IMR-90 (cell line): ENCODE data around the gene FOXF1.

Experiments used
- CEBPB ChIP-seq: IDR thresholded peaks from 2 replicates; pipeline ENCODE4 v1.6.1; 2012; ENCODE audit warnings: low read depth, low read length, improper control_type of control experiment
- MAFK ChIP-seq: IDR thresholded peaks from 2 replicates; pipeline ENCODE4 v1.6.1; 2012; ENCODE audit warnings: low read depth, low read length, improper control_type of control experiment
- MXI1 ChIP-seq: IDR thresholded peaks from 2 replicates; pipeline ENCODE4 v1.6.1; 2012; ENCODE audit warnings: low read depth, mild to moderate bottlenecking, low read length, moderate library complexity, borderline replicate concordance
- POLR2A ChIP-seq: IDR thresholded peaks from 2 replicates; pipeline ENCODE4 v1.6.1; 2012; ENCODE audit warnings: mild to moderate bottlenecking, low read depth, low read length
- RCOR1 ChIP-seq: IDR thresholded peaks from 2 replicates; pipeline ENCODE4 v1.6.1; 2012; ENCODE audit warnings: mild to moderate bottlenecking, low read length, improper control_type of control experiment; ENCODE audit not compliant: insufficient replicate concordance
- RFX5 ChIP-seq: IDR thresholded peaks from 2 replicates; pipeline ENCODE4 v1.8.0; 2012; ENCODE audit warnings: low read depth, mild to moderate bottlenecking, low read length, moderate library complexity
- TF ChIP-seq, protein P1 (sequence below): conservative IDR thresholded peaks from 2 replicates; pipeline ENCODE4 v1.5.1; 2012; ENCODE audit warnings: mild to moderate bottlenecking, low read depth, low read length, improper control_type of control experiment

DNA sequence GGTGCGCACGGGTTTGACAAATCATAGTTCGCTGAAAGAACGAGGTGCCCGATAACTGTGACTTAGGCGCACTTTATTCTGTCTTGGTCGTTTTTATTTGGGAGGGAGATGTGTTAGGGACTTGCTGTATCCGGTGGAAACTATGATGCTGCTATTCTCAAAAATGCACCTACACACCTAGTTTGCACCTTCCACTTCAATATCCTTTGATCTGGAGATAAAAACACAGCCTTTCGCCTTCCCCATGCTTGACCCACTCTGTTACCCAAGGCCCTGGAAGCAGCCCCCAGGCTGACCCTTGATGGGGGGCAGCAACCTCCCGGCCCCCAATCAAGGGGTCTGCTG, 15.0 kb upstream of the FOXF1 start:
- TF ChIP-seq POLR2A (no peak), CEBPB (no peak), RFX5 (no peak), MXI1 (no peak), MAFK (no peak), RCOR1 (no peak)
- TF ChIP-seq, protein P1, sequence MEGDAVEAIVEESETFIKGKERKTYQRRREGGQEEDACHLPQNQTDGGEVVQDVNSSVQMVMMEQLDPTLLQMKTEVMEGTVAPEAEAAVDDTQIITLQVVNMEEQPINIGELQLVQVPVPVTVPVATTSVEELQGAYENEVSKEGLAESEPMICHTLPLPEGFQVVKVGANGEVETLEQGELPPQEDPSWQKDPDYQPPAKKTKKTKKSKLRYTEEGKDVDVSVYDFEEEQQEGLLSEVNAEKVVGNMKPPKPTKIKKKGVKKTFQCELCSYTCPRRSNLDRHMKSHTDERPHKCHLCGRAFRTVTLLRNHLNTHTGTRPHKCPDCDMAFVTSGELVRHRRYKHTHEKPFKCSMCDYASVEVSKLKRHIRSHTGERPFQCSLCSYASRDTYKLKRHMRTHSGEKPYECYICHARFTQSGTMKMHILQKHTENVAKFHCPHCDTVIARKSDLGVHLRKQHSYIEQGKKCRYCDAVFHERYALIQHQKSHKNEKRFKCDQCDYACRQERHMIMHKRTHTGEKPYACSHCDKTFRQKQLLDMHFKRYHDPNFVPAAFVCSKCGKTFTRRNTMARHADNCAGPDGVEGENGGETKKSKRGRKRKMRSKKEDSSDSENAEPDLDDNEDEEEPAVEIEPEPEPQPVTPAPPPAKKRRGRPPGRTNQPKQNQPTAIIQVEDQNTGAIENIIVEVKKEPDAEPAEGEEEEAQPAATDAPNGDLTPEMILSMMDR = no peak
